HG02840 (cell line): ENCODE measurements around the gene STX1A.
"Not testable (repeated sequence)": the region's sequence is repeated elsewhere in the genome, so short reads cannot be mapped to it uniquely, and the experiment has no call there.

Experiments used
- ATAC-seq: cut with Tn5 transposase; IDR thresholded peaks from one replicate; pipeline ENCODE4 v1.9.1; 2021; ENCODE audit warnings: mild to moderate bottlenecking, moderate library complexity, moderate number of reproducible peaks; ENCODE audit not compliant: unreplicated experiment, low FRiP score

STX1A gene

GRCh38 chr7:73660594-73660993, 58.9 kb downstream of the STX1A start:
- ATAC-seq: not testable (repeated sequence)

GRCh38 chr7:73659983-73660382, 59.5 kb downstream of the STX1A start:
- ATAC-seq: no peak

- not testable (repeated sequence) for ATAC-seq
Measured at GRCh38 chr7:73655309-73655708, 64.2 kb downstream of the STX1A start.

- ATAC-seq: no peak
Measured at GRCh38 chr7:73652541-73652949, 66.9 kb downstream of the STX1A start.

- ATAC-seq: no peak
Measured at GRCh38 chr7:73650524-73650923, 68.9 kb downstream of the STX1A start.

- ATAC-seq: no peak
Measured at GRCh38 chr7:73649576-73649975, 69.9 kb downstream of the STX1A start.
